Measurements from ENCODE around the gene TRPV3.
"Not testable (repeated sequence)": the region's sequence is repeated elsewhere in the genome, so short reads cannot be mapped to it uniquely, and the experiment has no call there.

The TRPV3 gene

GRCh38 chr17:3475812-3476610, 81.6 kb downstream of the TRPV3 start, which contains the start of gene ASPA:
Gene ASPA (plus strand): TSS chr17:3475997. CDS start chr17:3476160, 163 bp downstream.
- H3K4me3 ChIP-seq (ENCODE audit: low read depth, low read length) = no peak within 1 kb of the TSS

- no peak overlapping the region for H3K4me3 ChIP-seq (ENCODE audit: low read depth, low read length)
Observed at GRCh38 chr17:3475251-3475685, 82.3 kb downstream of the TRPV3 start.

- H3K4me3 ChIP-seq (ENCODE audit: low read depth, low read length) = no peak overlapping the region
Observed at GRCh38 chr17:3474212-3474611, 83.4 kb downstream of the TRPV3 start.

GRCh38 chr17:3472137-3472536, 85.5 kb downstream of the TRPV3 start:
- H3K4me3 ChIP-seq (ENCODE audit: low read depth, low read length) = no peak overlapping the region

GRCh38 chr17:3471599-3471998, 86.0 kb downstream of the TRPV3 start, which contains the start of gene SPATA22:
Gene SPATA22 (minus strand): TSS chr17:3471819. CDS start chr17:3469325, 2,494 bp downstream.
- H3K4me3 ChIP-seq (ENCODE audit: low read depth, low read length) = no peak within 1 kb of the TSS

- H3K4me3 ChIP-seq (ENCODE audit: low read depth, low read length) = no peak overlapping the region
Observed at GRCh38 chr17:3469529-3469928, 88.1 kb downstream of the TRPV3 start.

GRCh38 chr17:3466355-3466754, 91.3 kb downstream of the TRPV3 start:
- not testable (repeated sequence) for H3K4me3 ChIP-seq (ENCODE audit: low read depth, low read length)
